ENCODE measurements around the gene HCN2.

HCN2 gene

DNA sequence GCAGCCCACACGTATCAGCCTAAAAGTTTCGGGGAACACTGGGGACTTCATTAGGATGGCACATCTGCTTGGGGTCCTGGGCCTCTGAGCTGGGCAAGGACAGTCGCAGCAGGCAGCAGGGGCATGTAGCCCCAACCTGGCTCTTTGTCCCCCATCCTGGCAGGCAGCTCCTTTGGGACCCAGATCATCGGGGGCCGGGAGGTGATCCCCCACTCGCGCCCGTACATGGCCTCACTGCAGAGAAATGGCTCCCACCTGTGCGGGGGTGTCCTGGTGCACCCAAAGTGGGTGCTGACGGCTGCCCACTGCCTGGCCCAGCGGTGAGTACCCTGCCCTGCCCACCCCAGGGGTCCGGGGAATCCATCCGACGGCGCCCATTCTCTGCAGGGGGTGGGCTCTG lies 42.6 kb upstream of the HCN2 start:
- peaks cover 6 to 13% (median 8%) of the 10 kb centered on the region in 3 donors for H3K36me3 ChIP-seq
- no peak overlapping the region for H3K27ac ChIP-seq
- intact Hi-C loops (cut with DNase I; ENCODE audit: low total_unique reads): no loop called here
- DNase-seq: no peak
- peaks cover 0 to 5% (median 0%) of the 10 kb centered on the region in 4 donors for H3K4me1 ChIP-seq
- H3K9me3 ChIP-seq: no peaks in the 10 kb centered on the region
- no peak overlapping the region for H3K4me3 ChIP-seq
- TF ChIP-seq, protein P1, sequence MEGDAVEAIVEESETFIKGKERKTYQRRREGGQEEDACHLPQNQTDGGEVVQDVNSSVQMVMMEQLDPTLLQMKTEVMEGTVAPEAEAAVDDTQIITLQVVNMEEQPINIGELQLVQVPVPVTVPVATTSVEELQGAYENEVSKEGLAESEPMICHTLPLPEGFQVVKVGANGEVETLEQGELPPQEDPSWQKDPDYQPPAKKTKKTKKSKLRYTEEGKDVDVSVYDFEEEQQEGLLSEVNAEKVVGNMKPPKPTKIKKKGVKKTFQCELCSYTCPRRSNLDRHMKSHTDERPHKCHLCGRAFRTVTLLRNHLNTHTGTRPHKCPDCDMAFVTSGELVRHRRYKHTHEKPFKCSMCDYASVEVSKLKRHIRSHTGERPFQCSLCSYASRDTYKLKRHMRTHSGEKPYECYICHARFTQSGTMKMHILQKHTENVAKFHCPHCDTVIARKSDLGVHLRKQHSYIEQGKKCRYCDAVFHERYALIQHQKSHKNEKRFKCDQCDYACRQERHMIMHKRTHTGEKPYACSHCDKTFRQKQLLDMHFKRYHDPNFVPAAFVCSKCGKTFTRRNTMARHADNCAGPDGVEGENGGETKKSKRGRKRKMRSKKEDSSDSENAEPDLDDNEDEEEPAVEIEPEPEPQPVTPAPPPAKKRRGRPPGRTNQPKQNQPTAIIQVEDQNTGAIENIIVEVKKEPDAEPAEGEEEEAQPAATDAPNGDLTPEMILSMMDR (IDR thresholded peaks at IDR 0.05): no peak
- H3K27me3 ChIP-seq: peaks cover 0 to 14% of the 10 kb centered on the region in 2 donors

DNA sequence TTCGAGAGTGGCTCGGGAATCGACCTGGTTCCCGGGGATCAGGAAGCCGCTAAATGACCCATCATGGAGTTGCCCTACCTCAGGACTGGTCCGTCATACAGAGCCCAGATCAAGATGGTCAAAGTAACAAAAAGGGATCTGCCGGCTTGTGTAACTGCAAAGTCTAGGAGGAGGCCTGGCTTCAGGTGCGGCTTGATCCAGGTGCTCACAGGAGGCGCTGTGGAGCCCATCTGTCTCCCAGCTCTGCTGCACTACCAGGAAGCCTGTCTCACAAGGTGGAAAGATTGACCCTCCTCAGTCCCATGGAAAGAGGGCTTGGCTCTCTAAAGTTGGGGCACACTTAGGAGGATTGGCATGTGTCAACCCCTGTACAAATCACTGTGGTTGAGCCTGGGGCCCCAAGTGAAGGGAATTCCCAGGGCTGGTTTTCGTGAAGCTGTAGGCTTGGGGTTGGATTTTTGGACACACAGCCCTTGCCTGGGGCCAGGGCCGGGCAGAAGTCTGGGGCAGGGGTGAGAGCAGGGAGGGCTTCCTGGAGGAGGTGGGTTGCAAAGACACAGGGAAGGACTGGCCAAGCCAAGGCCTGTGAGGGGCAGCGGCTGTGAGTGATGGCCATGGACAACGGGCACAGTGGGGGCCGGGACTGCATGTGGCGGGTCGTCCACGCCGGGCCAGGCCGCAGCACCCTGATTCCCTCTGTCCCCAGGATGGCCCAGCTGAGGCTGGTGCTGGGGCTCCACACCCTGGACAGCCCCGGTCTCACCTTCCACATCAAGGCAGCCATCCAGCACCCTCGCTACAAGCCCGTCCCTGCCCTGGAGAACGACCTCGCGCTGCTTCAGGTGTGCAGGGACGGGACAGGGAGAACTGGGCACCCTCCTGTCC lies 41.6 kb upstream of the HCN2 start:
- peaks cover 0 to 14% of the 10 kb centered on the region in 2 donors for H3K27me3 ChIP-seq
- TF ChIP-seq, protein P1 (IDR thresholded peaks at IDR 0.05): no peak
- H3K4me3 ChIP-seq: no peak overlapping the region
- H3K9me3 ChIP-seq: no peaks in the 10 kb centered on the region
- peaks cover 0 to 5% (median 0%) of the 10 kb centered on the region in 4 donors for H3K4me1 ChIP-seq
- intact Hi-C loops (cut with DNase I; ENCODE audit: low total_unique reads): no loop called here
- DNase-seq: no peak
- H3K27ac ChIP-seq: no peak overlapping the region
- peaks cover 0 to 4% (median 0%) of the 10 kb centered on the region in 3 donors for H3K36me3 ChIP-seq

DNA sequence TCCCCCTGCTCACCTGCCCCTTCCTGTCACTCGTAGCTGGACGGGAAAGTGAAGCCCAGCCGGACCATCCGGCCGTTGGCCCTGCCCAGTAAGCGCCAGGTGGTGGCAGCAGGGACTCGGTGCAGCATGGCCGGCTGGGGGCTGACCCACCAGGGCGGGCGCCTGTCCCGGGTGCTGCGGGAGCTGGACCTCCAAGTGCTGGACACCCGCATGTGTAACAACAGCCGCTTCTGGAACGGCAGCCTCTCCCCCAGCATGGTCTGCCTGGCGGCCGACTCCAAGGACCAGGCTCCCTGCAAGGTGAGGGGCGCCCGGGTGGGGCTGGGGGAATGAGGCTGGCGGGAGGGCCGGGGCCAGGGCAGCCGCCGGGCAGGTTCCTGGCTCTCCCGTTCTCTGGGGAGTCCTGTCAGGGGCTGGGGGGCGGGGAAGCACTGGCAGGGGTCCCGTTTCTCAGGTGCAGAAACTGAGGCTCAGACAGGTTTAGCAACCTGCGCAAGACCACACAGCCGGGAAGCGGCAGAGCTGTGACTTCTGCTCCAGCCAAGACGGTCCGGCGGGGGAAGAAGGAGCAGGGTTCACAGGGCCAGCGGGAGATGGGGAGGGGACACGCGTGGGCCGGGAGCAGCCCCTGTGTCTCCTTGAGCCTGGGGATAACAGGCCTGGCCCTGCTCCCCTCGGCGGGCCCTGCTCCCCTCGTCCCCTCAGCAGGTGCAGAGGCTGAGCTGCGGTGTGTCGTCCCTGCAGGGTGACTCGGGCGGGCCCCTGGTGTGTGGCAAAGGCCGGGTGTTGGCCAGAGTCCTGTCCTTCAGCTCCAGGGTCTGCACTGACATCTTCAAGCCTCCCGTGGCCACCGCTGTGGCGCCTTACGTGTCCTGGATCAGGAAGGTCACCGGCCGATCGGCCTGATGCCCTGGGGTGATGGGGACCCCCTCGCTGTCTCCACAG lies 40.5 kb upstream of the HCN2 start:
- Histone ChIP-seq H3K4me1 (peaks cover 0 to 5% (median 0%) of the 10 kb centered on the region in 4 donors), H3K9me3 (no peaks in the 10 kb centered on the region), H3K4me3 (no peak overlapping the region), H3K36me3 (no peaks in the 10 kb centered on the region), H3K27me3 (peaks cover 0 to 14% of the 10 kb centered on the region in 2 donors), H3K27ac (no peak overlapping the region)
- TF ChIP-seq, protein P1 (IDR thresholded peaks at IDR 0.05): no peak
- DNase-seq: no peak
- intact Hi-C loops (cut with DNase I; ENCODE audit: low total_unique reads): no loop called here

GRCh38 chr19:554817-555216 lies 34.9 kb upstream of the HCN2 start:
- peaks cover 0 to 20% of the 10 kb centered on the region in 2 donors for H3K27me3 ChIP-seq
- H3K9me3 ChIP-seq: no peaks in the 10 kb centered on the region
- intact Hi-C loops (cut with DNase I; ENCODE audit: low total_unique reads): no loop called here
- H3K4me1 ChIP-seq: peaks cover 0 to 12% (median 0%) of the 10 kb centered on the region in 4 donors
- no peak for DNase-seq
- no peak overlapping the region for H3K4me3 ChIP-seq
- H3K27ac ChIP-seq: no peak overlapping the region
- TF ChIP-seq, protein P1 (IDR thresholded peaks at IDR 0.05): no peak
- no peaks in the 10 kb centered on the region for H3K36me3 ChIP-seq

GRCh38 chr19:555474-555808 lies 34.2 kb upstream of the HCN2 start:
- H3K27ac ChIP-seq: no peak overlapping the region
- no peaks in the 10 kb centered on the region for H3K9me3 ChIP-seq
- H3K36me3 ChIP-seq: no peaks in the 10 kb centered on the region
- H3K4me1 ChIP-seq: peaks cover 0 to 12% (median 0%) of the 10 kb centered on the region in 4 donors
- H3K27me3 ChIP-seq: peaks cover 0 to 20% of the 10 kb centered on the region in 2 donors
- H3K4me3 ChIP-seq: no peak overlapping the region
- TF ChIP-seq, protein P1 (IDR thresholded peaks at IDR 0.05): no peak
- intact Hi-C loops (cut with DNase I; ENCODE audit: low total_unique reads): no loop called here
- no peak for DNase-seq
